HG03460 (cell line): ENCODE data around the gene DISP2.

Experiments
- ATAC-seq: cut with Tn5 transposase; IDR thresholded peaks from one replicate; pipeline ENCODE4 v1.9.1; 2021; ENCODE audit not compliant: unreplicated experiment

DISP2 gene

GRCh38 chr15:40382580-40383456, 24.8 kb downstream of the DISP2 start, which contains the start of gene KNSTRN:
Gene KNSTRN, plus strand, starts transcription at chr15:40382721. Its CDS starts 115 bp downstream, at chr15:40382836.
- peak; percentile 96 for ATAC-seq

GRCh38 chr15:40386480-40386879, 28.5 kb downstream of the DISP2 start:
- no peak for ATAC-seq

- ATAC-seq: no peak
Observed at GRCh38 chr15:40388941-40389823, 31.2 kb downstream of the DISP2 start.

DNA sequence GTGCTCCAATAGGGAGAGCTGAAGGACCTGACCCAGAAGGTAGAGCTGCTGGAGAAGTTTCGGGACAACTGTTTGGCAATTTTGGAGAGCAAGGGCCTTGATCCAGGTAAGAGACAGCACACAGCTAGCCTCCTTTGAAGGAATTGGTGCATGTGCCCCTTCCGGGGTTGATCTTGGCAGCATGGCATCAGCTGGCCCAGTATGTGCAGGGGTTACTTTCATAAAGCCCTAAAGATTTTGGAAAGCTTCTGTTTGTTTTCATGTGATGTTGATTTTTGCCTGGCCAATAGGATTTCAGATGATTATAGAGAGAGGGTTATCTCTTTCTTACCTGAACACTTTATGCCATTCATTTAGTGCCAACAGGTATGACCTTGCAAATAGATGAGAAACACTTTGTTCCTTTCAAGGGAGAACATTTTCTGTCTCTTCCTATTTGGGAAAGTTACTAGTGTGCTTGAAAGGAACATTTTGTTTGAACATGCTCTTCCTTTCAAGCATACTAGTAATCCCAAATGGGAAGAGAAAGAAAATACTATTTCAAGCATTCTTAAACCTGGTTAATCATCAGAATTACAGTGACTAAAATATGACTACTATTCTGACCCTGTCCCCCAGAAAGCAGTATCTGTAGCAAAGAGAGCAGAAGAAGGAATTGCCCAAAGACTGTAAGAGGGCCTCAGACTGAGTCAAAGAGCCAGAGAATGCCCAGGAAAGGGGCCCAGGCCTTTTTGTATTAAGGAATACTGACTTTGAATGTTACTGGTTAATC, 32.0 kb downstream of the DISP2 start:
- no peak for ATAC-seq

GRCh38 chr15:40392986-40393948, 35.2 kb downstream of the DISP2 start:
- no peak for ATAC-seq

DNA sequence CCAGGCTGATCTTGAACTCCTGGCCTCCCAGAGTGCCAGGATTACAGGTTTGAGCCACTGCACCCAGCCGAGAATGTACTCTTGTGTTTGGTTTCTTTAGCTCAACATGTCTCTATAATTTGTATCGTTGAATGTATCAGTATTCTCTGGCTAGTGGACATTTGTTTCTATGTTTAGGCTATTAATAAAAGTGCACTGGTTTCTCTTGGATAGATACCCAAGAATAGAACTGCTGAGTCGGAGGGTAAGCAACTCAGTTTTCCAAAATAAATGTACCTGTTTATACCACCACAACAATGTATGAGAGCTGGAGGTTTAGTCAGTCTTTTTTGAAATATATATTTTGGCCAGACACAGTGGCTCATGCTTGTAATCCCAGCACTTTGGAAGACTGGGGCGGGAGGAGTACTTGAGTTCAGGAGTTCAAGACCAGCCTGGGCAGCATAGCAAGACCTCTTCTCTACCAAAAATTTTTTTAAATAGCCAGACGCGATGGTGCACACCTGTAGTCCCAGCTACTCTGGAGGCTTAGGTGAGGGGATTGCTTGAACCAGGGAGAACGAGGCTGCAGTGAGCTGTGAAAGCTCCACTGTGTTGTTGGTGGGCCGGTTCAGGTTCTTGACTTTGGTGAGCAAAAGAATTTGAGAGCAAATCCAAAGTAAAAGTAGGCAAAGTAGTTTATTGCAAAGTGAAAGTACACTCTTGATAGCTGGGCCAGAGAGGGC, 39.8 kb downstream of the DISP2 start:
- ATAC-seq: no peak

GRCh38 chr15:40398413-40398873, 40.4 kb downstream of the DISP2 start:
- peak; percentile 73 for ATAC-seq

GRCh38 chr15:40399370-40399769, 41.4 kb downstream of the DISP2 start:
- ATAC-seq: no peak

GRCh38 chr15:40405501-40406381, 47.7 kb downstream of the DISP2 start, which contains the start of gene IVD:
Gene IVD, plus strand, starts transcription at chr15:40405795. Its CDS starts 33 bp downstream, at chr15:40405828.
- peak; percentile 92 for ATAC-seq

DNA sequence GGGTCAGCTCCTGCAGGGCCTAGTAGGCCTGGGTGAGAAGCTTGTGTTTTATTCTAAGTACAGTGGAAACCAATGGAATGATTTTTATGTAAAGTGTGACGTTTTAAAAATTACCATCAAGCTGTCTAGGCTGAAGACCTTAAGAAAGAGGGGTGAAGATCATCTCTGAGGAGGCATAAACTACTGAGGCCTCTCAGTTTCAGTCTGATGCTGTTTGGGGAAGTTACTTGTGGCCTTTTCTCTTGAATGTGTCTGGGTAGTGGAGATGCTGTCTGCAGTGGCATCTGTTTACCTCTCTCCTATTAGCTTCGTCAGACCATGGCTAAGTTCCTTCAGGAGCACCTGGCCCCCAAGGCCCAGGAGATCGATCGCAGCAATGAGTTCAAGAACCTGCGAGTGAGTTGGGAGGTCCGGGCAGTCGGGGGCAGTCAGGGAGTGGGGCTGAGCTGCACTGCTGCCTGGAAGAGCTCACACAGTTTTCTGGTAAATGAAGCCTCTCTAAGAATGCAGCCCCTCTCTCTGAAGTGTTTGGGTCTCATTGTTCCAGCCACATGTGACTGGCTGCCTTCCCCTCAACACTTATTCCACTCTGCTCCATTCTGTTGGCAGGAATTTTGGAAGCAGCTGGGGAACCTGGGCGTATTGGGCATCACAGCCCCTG, 49.4 kb downstream of the DISP2 start:
- no peak for ATAC-seq

DNA sequence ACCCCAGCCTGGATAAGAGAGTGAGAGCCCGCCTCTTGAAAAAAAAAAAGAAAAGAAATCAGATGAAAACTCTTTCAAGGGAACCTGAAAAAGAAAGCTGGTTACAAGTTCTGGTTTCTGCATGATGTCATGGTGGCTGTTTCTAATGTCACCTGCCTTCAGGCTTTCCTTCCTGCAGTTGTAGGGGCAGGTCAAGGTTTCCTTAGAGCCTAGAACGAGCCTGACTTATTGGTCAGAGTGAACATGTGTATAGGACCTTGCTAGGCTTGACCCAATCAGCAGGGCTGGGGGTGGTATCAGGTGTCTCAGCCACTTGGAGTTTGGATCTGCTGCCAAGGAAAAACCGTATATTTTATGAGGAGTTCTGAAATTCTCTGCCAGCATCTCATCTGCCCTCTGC, 51.3 kb downstream of the DISP2 start:
- no peak for ATAC-seq

GRCh38 chr15:40410476-40410875, 52.5 kb downstream of the DISP2 start:
- no peak for ATAC-seq

DNA sequence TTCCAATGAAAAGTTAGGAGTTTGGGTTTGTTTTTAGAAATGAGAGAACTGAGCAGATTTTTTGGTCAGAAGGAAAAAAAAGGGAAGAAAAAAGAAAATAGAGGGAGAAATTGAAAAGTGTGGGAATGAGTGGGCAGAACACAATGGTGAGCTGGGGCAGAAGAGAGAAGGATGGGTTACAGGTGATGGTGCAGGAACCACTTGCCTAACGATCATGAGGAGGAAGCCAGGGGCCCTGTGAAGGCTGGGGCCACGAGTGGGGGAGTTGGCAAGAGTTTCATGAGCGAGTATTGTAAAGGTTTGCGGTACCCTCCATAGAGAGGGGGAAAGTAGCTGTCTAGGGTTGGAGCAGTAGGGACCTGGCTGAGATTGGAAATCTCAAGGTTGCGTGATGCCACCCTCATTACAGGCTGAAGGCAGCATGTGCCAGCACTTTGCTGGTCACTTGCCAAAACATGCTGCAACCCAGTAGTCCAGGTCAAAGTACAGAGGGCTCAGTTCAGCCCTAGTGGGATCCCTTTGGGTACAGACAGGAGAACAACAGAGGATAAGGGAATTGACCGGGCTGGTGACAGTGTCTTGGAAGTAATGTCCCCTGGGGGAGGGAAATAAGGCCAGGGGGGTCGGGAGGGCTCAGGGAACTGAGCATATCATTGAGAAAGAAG, 54.2 kb downstream of the DISP2 start:
- ATAC-seq: no peak

GRCh38 chr15:40413036-40413435, 55.0 kb downstream of the DISP2 start:
- ATAC-seq: no peak

DNA sequence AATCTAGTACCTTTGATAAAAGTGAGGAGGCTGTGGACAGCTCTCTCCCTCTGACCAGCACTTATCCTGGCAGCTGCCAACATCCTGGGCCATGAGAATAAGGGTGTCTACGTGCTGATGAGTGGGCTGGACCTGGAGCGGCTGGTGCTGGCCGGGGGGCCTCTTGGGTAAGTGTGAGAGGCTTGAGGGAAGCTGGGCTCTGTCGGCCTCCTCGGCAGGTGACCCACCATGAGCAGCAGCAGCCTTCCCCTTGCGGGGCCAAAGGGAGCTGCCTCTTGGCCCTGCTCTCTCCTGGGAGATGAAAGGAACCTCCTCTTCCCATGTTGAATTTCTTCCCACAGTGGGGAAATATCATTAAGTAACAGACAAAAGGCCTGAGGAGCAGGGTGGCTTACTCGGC, 56.8 kb downstream of the DISP2 start:
- ATAC-seq: no peak

DNA sequence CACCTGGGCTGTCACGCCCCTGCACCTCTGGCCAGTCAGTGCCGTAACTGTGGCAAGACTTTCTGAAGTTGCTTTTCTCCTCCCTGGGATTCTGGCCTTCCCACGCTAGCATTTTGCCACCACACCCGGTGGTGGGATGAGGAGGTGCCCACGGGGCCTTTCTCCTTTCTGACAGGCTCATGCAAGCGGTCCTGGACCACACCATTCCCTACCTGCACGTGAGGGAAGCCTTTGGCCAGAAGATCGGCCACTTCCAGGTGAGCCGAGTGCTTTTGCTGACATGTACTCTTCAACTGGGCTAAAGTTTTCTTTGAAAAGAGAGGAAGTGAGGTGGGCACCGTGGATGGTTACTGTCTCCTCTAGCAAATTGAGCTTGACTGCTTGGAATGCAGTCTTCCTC, 57.2 kb downstream of the DISP2 start:
- no peak for ATAC-seq

DNA sequence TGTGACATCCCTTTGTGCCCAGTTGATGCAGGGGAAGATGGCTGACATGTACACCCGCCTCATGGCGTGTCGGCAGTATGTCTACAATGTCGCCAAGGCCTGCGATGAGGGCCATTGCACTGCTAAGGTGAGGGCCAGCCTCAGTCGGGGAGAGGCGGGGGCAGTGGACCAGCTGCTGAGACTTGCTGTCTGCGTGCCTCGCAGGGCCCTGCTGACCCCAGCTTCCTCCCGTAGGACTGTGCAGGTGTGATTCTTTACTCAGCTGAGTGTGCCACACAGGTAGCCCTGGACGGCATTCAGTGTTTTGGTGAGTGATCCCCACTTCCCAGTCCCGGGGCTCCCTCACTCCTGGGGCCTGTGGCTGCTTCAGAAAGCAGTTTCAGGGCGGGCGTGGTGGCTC, 58.0 kb downstream of the DISP2 start:
- ATAC-seq: no peak
